GM13977 (cell line): ENCODE measurements around the gene BICRAL.

Experiments
- DNase-seq: peaks from one replicate; pipeline ENCODE4 v3.0.0; 2012; ENCODE audit warnings: low spot score
- CTCF ChIP-seq: IDR thresholded peaks from 2 replicates; pipeline ENCODE4 v1.5.1; 2012; ENCODE audit warnings: mild to moderate bottlenecking, control low read depth; ENCODE audit not compliant: insufficient read depth; ENCODE audit errors: extremely low read depth, missing control alignments
- in situ Hi-C: fragments of 300-500 bp; cut with MboI; formaldehyde crosslinking; loops from one replicate; pipeline ENCODE4 v1.12.0; 2022; ENCODE audit warnings: low sequenced_read_pairs, low pct_unique_long_range_greater_than_20kb, mixed read lengths, inconsistent platforms; ENCODE audit not compliant: unreplicated experiment

Gene BICRAL

GRCh38 chr6:42778122-42778521, 3.7 kb upstream of the BICRAL start:
- no peak for TF ChIP-seq CTCF
- no peak for DNase-seq
- in situ Hi-C loops = no loop called here

DNA sequence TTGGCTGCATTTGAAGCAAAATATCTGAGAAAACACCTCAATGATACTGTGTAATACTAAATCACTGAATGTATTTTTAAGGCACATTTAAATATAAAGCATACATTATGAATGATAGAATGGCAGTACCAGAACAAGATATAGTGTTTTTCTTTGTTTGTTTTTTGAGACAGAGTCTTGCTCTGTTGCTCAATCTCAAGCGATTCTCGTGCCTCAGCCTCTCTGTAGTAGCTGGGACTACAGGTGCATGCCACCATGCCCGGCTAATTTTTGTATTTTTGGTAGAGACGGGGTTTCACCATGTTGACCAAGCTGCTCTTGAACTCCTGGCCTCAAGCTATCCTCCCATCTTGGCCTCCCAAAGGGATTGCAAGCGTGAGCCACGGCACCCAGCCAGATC, 2.3 kb upstream of the BICRAL start:
- no peak for TF ChIP-seq CTCF
- in situ Hi-C loops = no loop called here
- no peak for DNase-seq

GRCh38 chr6:42781546-42781795, 381 bp upstream of the BICRAL start:
- DNase-seq = peak; percentile 41
- in situ Hi-C loops = no loop called here
- TF ChIP-seq CTCF = no peak

- peak; percentile 79 for DNase-seq
- in situ Hi-C loops = no loop called here
Measured at GRCh38 chr6:42782689-42783176, 881 bp downstream of the BICRAL start.

GRCh38 chr6:42783177-42783875, 1.5 kb downstream of the BICRAL start:
- DNase-seq = peak; percentile 80
- TF ChIP-seq CTCF = no peak
- in situ Hi-C loops = no loop called here

More at GRCh38 chr6:42782689-42783176, 881 bp downstream of the BICRAL start:
- no peak for TF ChIP-seq CTCF

- in situ Hi-C loops = no loop called here
- DNase-seq = no peak
- no peak for TF ChIP-seq CTCF
Measured at GRCh38 chr6:42783876-42784642, 2.2 kb downstream of the BICRAL start.
